DND-41 (cell line): Measurements from ENCODE around the gene GPR183.

Source experiments
- EZH2 ChIP-seq: IDR thresholded peaks from 3 replicates; pipeline ENCODE4 v1.6.1; 2012; ENCODE audit warnings: borderline replicate concordance, low read depth, mild to moderate bottlenecking, moderate library complexity, low read length, inconsistent platforms; ENCODE audit not compliant: severe bottlenecking
- TF ChIP-seq, protein P1 (sequence below): IDR thresholded peaks from 2 replicates; pipeline ENCODE4 v1.5.1; 2012; ENCODE audit warnings: borderline replicate concordance, low read length, moderate library complexity, mild to moderate bottlenecking; ENCODE audit not compliant: poor library complexity, severe bottlenecking; ENCODE audit errors: extremely low read depth

- TF ChIP-seq, protein P1, sequence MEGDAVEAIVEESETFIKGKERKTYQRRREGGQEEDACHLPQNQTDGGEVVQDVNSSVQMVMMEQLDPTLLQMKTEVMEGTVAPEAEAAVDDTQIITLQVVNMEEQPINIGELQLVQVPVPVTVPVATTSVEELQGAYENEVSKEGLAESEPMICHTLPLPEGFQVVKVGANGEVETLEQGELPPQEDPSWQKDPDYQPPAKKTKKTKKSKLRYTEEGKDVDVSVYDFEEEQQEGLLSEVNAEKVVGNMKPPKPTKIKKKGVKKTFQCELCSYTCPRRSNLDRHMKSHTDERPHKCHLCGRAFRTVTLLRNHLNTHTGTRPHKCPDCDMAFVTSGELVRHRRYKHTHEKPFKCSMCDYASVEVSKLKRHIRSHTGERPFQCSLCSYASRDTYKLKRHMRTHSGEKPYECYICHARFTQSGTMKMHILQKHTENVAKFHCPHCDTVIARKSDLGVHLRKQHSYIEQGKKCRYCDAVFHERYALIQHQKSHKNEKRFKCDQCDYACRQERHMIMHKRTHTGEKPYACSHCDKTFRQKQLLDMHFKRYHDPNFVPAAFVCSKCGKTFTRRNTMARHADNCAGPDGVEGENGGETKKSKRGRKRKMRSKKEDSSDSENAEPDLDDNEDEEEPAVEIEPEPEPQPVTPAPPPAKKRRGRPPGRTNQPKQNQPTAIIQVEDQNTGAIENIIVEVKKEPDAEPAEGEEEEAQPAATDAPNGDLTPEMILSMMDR: peak; percentile 76
- no peak for TF ChIP-seq EZH2
Measured at GRCh38 chr13:99269627-99270241, 37.5 kb downstream of the GPR183 start.
